Measurements from ENCODE around the gene SYNDIG1.

Gene SYNDIG1

DNA sequence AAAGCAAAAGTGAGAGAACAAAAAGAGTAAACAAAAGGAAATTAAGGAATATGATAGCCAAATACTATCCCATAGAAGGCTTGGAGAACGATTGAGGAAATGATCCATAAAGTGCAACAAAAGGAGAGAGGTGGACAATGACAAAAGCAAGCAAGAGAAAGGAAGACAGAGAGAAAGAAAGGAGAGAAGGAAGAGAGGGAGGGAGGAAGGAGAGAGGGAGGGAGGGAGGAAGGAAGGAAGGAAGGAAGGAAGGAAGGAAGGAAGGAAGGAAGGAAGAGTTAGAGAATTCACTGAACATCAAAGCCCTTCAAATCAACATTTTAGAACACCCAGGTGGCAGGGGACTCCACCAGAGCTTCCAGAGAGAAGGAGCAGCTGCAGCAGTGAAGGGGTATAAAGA lies 185.0 kb downstream of the SYNDIG1 start:
- no peak for DNase-seq (ENCODE audit: low read depth in 3 of 3)

GRCh38 chr20:24656391-24656790 lies 187.0 kb downstream of the SYNDIG1 start:
- DNase-seq (ENCODE audit: low read depth in 3 of 3), result no peak

GRCh38 chr20:24657196-24657595 lies 187.8 kb downstream of the SYNDIG1 start:
- DNase-seq (ENCODE audit: low read depth in 3 of 3), result no peak

DNA sequence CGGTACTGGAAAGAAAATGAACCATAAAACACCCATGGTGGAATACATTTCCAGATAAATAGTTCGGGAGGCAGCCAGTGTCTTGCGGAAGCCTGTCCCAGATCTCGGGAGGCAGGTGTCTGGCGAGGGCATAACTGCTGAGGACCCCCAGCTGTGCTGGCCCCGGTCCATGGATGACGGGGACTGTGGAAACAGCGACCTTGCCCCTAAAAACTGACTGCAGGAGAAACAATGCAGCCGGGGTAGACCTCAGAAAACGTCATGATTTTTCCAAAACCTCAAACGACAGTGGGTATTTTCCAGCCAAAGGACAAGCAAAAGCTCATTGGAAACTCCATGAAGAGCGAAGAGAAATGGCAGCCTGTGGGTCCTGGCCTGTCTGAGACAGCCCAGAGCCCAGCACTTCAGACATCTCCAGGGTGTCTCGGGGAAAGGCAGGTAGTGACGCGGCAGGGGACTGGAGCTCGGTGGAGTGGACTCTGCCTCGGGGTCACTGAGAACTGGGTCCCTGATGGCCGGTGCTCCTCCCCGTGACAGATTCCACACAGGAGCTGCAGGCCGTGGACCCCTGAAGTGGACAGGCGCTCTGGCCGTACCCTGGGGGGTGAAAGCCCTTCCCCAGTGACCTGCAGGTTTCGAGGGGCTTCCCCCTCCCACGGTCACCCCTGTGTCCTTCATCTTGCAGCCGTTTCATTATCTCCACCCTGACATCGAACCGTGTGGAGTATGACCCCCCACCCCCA lies 188.6 kb downstream of the SYNDIG1 start:
- DNase-seq (ENCODE audit: low read depth in 3 of 3), result no peak

GRCh38 chr20:24658920-24659660 lies 189.7 kb downstream of the SYNDIG1 start:
- DNase-seq (ENCODE audit: low read depth in 3 of 3), result no peak

- no peak for DNase-seq (ENCODE audit: low read depth in 3 of 3)
These were observed 190.4 kb downstream of the SYNDIG1 start for GRCh38 chr20:24659835-24660234.

DNA sequence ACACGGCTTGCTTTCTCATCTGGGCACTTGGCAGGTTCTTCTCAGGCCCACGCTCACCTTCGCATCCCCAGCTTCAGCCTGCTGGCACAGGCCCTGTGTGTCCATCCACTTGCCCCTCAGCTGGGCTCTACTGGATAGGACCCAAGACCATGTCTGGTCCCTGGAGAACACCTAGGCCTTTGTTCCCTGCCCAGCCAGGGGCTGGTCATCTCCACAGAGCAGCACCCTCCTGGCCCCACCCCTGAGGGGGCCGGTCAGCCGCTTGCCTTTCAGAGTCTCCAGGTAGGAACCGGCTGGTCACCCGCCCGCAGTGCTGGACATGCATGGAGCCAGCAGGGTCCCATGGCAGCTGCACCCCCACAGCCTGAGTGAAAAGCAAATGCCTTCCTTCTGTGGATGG lies 191.2 kb downstream of the SYNDIG1 start:
- DNase-seq (ENCODE audit: low read depth in 3 of 3), result no peak

DNA sequence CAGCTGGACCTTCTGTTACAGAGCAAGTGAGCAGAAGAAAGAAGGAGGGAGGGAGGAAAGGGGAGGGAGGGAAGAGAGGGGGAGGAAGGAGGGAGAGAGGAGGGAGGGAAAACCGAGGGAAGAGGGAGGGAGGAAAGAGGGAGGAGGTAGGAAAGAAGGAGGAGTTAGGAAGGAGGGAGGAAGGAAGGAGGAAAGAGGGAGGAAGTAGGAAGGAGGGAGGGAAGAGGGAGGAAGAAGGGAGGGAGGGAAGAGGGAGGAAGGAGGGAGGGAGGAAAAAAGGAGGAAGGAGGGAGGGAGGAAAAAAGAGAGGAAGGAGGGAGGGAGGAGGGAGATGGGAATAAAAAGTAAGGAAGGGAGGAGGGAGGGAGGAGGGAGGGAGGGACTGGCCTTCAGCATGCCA lies 191.8 kb downstream of the SYNDIG1 start:
- no peak for DNase-seq (ENCODE audit: low read depth in 3 of 3)

DNA sequence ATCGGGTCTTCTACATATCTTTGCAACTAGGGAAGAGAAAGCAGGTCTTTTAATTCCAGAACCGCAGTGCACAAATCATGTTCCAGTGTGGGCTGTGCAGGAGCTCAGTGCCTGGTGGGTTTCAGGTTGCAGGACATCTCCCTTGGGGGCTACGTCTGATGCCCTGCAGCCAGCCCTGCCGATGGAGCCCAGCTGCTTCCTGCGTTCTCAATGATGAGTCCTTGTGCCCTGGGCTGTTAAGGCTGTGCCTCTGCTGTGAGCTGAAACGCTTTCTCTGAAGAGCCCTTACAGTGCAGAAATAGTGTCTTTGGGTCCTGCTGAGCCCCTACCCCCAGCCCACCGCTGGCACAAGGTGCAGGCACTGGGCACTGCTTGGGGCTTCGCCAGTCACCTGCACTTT lies 192.9 kb downstream of the SYNDIG1 start:
- no peak for DNase-seq (ENCODE audit: low read depth in 3 of 3)

- DNase-seq (ENCODE audit: low read depth in 3 of 3), result no peak
These were observed 193.4 kb downstream of the SYNDIG1 start for GRCh38 chr20:24662752-24663365.

DNA sequence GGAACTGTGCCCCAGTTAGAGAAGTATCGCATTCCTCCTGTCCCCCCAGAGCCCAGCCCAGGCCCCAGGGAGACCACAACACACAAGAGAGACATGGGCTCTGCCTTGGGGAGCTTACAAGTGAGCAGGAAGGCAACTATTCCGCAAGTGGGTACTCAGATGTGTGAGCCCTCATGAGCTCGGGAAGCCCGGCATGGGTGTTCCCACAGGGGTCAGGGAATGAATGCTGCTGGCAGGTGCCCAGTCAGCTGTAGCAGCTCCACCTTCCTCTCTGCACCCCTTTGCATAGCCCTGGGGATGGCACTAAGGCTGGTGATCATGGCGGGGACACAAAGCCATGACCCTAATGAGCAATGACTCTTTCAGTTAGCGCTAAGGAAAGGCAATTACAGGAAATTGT lies 194.1 kb downstream of the SYNDIG1 start:
- no peak for DNase-seq (ENCODE audit: low read depth in 3 of 3)

GRCh38 chr20:24664266-24664986 lies 195.0 kb downstream of the SYNDIG1 start:
- no peak for DNase-seq (ENCODE audit: low read depth in 3 of 3)

DNA sequence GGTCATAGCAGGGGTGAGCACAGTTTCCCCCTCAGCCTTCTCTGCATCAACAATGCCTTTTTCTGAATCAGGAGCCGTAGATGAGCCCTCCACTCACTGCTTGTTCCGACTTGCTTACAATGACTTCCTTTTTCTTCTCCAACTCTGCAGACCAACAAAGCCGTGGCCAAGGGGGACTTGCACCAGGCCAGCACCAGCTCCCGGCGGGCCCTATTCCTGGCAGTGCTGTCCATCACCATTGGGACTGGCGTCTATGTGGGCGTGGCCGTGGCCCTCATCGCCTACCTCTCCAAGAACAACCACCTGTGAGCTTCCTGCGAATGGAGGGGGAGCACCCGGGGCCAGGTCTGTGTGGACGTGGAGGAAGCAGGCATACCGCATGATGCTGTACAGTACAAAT lies 195.8 kb downstream of the SYNDIG1 start:
- DNase-seq (ENCODE audit: low read depth in 3 of 3), result no peak

GRCh38 chr20:24665741-24666191 lies 196.3 kb downstream of the SYNDIG1 start:
- no peak for DNase-seq (ENCODE audit: low read depth in 3 of 3)

- no peak for DNase-seq (ENCODE audit: low read depth in 3 of 3)
These were observed 198.4 kb downstream of the SYNDIG1 start for GRCh38 chr20:24667689-24668383.

DNA sequence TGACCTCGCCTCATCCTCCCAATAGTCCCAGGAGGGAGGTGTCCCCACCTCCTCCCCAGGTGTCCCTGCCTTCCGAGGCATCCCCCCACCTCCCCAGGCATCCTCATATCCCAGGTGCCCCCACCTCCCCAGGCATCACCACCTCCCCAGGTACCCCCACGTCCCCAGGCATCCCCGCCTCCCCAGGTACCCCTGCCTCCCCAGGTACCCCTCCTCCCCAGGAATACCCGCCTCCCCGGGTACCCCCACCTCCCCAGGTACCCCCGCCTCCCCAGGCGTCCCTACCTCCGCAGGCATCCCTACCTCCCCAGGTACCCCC lies 198.9 kb downstream of the SYNDIG1 start:
- DNase-seq (ENCODE audit: low read depth in 3 of 3), result no peak

GRCh38 chr20:24668791-24669190 lies 199.4 kb downstream of the SYNDIG1 start:
- no peak for DNase-seq (ENCODE audit: low read depth in 3 of 3)

- DNase-seq (ENCODE audit: low read depth in 3 of 3), result no peak
These were observed 200.3 kb downstream of the SYNDIG1 start for GRCh38 chr20:24669701-24670100.

DNA sequence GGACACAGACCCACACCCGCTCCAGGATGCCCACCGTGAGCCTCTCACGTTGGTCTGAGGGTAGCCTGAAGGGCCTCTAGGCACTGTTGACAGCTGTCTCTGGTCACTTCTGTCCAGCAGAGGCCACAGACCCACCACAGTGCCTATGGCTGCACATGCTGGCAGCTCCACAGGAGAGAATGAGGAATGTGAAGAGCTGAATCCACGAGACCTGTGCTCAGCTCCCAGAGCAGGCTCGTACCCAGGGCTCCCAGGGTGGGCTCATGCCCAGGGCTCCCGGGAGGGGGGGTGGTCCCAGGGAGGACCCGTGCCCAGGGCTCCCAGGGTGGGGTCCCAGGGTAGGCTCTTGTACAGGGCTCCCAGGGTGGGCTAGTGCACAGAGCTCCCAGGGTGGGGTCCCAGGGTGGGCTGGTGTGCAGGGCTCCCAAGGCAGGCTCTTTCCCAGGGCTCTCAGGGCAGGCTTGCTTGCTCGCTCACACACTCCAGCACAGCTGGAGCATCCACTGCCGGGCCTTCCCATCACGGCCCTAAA lies 201.0 kb downstream of the SYNDIG1 start:
- no peak for DNase-seq (ENCODE audit: low read depth in 3 of 3)

GRCh38 chr20:24670981-24671380 lies 201.6 kb downstream of the SYNDIG1 start:
- no peak for DNase-seq (ENCODE audit: low read depth in 3 of 3)

- no peak for DNase-seq (ENCODE audit: low read depth in 3 of 3)
These were observed 202.9 kb downstream of the SYNDIG1 start for GRCh38 chr20:24672181-24672880.

Data from stimulated activated CD4-positive, alpha-beta T cell treated with anti-CD3 and anti-CD28 coated beads, TNF-alpha, amount 100 ng/mL, for 24 hours (primary cell).